ENCODE measurements around the gene PPP1R3G. TPM values are rescaled to one million over a fixed set of nuclear protein-coding genes. Genes with fewer than 3 reads are reported as not detected.
A peak's percentile ranks its signal among the peaks of the same experiment; 100 is the strongest.

The PPP1R3G gene
- total and polyA plus RNA-seq, 2 of the 13 experiments (the other 11 are each of a cell fraction or from before 2014, with no cell fraction given), result 1.2 to 1.3 TPM

DNA sequence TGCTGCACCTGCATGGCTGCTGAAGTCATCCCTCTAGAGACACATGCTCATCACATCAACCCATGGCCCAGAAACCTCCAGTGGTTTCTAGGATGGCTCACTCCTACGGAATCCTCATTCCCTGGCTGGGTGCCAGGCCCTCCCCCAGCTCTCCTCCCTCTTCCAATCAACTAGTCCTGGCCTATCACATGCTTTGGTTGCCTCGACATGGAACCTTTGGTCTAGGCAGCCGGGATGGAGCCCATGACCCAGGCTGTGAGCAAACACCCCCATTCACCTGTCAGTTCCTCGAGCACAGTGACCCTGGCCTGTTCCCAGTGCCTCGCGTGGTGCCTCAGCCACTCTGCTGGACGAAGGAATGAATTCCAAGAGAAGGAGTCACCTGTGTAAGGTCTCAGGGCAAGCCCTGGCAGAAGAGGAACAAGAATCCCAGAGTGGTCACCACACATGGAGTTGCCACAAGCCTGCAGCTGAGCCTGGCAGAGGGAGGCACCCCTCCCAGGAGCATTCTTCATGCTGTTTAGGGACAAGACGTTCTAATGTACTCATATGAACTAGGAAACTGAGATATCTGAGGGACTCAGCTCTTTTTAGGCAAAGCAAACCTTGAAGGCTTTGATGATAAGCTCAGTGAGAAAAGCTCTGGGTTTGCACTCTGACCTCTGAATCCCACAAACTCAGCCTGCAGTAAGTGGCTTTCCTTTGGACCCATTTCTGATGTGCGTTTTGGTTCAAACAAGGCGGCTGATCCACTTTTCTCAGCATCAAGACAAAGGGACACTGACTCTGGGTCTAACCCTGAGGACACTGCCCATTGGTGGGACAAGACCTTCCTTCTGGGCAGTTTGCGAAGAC is 40.2 kb downstream of the PPP1R3G start (continued):
- TF ChIP-seq, protein P1, sequence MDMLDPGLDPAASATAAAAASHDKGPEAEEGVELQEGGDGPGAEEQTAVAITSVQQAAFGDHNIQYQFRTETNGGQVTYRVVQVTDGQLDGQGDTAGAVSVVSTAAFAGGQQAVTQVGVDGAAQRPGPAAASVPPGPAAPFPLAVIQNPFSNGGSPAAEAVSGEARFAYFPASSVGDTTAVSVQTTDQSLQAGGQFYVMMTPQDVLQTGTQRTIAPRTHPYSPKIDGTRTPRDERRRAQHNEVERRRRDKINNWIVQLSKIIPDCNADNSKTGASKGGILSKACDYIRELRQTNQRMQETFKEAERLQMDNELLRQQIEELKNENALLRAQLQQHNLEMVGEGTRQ (IDR thresholded peaks at IDR 0.05; ENCODE audit: low read depth, low read length), result peak; percentile 60
- TF ChIP-seq, protein P1 (CRISPR knock-in tag; IDR thresholded peaks at IDR 0.05; ENCODE audit: borderline replicate concordance), result peak; percentile 82; the same call in 1 of the 2 replicates
- no peak for TF ChIP-seq PHF5A (CRISPR knock-in tag; IDR thresholded peaks at IDR 0.05; ENCODE audit: low read depth, unreplicated experiment)
- TF ChIP-seq, protein P2, sequence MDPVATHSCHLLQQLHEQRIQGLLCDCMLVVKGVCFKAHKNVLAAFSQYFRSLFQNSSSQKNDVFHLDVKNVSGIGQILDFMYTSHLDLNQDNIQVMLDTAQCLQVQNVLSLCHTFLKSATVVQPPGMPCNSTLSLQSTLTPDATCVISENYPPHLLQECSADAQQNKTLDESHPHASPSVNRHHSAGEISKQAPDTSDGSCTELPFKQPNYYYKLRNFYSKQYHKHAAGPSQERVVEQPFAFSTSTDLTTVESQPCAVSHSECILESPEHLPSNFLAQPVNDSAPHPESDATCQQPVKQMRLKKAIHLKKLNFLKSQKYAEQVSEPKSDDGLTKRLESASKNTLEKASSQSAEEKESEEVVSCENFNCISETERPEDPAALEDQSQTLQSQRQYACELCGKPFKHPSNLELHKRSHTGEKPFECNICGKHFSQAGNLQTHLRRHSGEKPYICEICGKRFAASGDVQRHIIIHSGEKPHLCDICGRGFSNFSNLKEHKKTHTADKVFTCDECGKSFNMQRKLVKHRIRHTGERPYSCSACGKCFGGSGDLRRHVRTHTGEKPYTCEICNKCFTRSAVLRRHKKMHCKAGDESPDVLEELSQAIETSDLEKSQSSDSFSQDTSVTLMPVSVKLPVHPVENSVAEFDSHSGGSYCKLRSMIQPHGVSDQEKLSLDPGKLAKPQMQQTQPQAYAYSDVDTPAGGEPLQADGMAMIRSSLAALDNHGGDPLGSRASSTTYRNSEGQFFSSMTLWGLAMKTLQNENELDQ (CRISPR knock-in tag; IDR thresholded peaks at IDR 0.05; ENCODE audit: borderline replicate concordance), result no peak
- TF ChIP-seq, protein P3, sequence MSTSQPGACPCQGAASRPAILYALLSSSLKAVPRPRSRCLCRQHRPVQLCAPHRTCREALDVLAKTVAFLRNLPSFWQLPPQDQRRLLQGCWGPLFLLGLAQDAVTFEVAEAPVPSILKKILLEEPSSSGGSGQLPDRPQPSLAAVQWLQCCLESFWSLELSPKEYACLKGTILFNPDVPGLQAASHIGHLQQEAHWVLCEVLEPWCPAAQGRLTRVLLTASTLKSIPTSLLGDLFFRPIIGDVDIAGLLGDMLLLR (CRISPR knock-in tag; IDR thresholded peaks at IDR 0.05), result no peak
- TF ChIP-seq KAT7 (CRISPR knock-in tag; IDR thresholded peaks at IDR 0.05; ENCODE audit: borderline replicate concordance), result no peak
- no peak for TF ChIP-seq ZNF225 (CRISPR knock-in tag; IDR thresholded peaks at IDR 0.05)
- no peak for TF ChIP-seq NFKBIZ (CRISPR knock-in tag; IDR thresholded peaks at IDR 0.05)
- no peak for TF ChIP-seq NFATC3 (CRISPR knock-in tag; IDR thresholded peaks at IDR 0.05)
- TF ChIP-seq, protein P4, sequence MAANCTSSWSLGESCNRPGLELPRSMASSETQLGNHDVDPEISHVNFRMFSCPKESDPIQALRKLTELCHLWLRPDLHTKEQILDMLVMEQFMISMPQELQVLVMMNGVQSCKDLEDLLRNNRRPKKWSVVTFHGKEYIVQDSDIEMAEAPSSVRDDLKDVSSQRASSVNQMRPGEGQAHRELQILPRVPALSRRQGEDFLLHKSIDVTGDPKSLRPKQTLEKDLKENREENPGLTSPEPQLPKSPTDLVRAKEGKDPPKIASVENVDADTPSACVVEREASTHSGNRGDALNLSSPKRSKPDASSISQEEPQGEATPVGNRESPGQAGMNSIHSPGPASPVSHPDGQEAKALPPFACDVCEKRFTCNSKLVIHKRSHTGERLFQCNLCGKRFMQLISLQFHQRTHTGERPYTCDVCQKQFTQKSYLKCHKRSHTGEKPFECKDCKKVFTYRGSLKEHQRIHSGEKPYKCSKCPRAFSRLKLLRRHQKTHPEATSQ (CRISPR knock-in tag; IDR thresholded peaks at IDR 0.05; ENCODE audit: borderline replicate concordance), result no peak
- TF ChIP-seq KMT2A (CRISPR knock-in tag; IDR thresholded peaks at IDR 0.05), result no peak
- TF ChIP-seq FOXM1 (CRISPR knock-in tag; IDR thresholded peaks at IDR 0.05), result no peak
- TF ChIP-seq HOXD1 (CRISPR knock-in tag; IDR thresholded peaks at IDR 0.05), result no peak; the same call in 1 of the 2 replicates
- TF ChIP-seq CEBPB (IDR thresholded peaks at IDR 0.05; ENCODE audit: borderline replicate concordance, low read depth, low read length), result no peak
- TF ChIP-seq NCOA2 (CRISPR knock-in tag; IDR thresholded peaks at IDR 0.05), result no peak
- no peak for TF ChIP-seq BRD4 (CRISPR knock-in tag; IDR thresholded peaks at IDR 0.05)
- no peak for TF ChIP-seq ZNF496 (CRISPR knock-in tag; IDR thresholded peaks at IDR 0.05; ENCODE audit: insufficient replicate concordance)
- TF ChIP-seq, protein P5, sequence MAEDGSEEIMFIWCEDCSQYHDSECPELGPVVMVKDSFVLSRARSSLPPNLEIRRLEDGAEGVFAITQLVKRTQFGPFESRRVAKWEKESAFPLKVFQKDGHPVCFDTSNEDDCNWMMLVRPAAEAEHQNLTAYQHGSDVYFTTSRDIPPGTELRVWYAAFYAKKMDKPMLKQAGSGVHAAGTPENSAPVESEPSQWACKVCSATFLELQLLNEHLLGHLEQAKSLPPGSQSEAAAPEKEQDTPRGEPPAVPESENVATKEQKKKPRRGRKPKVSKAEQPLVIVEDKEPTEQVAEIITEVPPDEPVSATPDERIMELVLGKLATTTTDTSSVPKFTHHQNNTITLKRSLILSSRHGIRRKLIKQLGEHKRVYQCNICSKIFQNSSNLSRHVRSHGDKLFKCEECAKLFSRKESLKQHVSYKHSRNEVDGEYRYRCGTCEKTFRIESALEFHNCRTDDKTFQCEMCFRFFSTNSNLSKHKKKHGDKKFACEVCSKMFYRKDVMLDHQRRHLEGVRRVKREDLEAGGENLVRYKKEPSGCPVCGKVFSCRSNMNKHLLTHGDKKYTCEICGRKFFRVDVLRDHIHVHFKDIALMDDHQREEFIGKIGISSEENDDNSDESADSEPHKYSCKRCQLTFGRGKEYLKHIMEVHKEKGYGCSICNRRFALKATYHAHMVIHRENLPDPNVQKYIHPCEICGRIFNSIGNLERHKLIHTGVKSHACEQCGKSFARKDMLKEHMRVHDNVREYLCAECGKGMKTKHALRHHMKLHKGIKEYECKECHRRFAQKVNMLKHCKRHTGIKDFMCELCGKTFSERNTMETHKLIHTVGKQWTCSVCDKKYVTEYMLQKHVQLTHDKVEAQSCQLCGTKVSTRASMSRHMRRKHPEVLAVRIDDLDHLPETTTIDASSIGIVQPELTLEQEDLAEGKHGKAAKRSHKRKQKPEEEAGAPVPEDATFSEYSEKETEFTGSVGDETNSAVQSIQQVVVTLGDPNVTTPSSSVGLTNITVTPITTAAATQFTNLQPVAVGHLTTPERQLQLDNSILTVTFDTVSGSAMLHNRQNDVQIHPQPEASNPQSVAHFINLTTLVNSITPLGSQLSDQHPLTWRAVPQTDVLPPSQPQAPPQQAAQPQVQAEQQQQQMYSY (CRISPR knock-in tag; IDR thresholded peaks at IDR 0.05), result no peak
- no peak for TF ChIP-seq MATR3 (CRISPR knock-in tag; IDR thresholded peaks at IDR 0.05)
